Testis (tissue), 2 donors: ENCODE measurements around the gene SEMA6C.

ENCODE experiments used
- CTCF ChIP-seq, 3 experiments: fragments of 450-650 bp in 2 of 3; fragments of 200-600 bp in 1 of 3; sonication (generic) in 1 of 3; IDR thresholded peaks; one replicate each; pipeline ENCODE4 v1.5.1; 2016 to 2019; ENCODE audit warnings: antibody characterized with exemption in 3 of 3, mild to moderate bottlenecking in 2 of 3, moderate library complexity in 1 of 3
- POLR2A ChIP-seq: fragments of 450-650 bp; IDR thresholded peaks from one replicate; pipeline ENCODE4 v1.6.1; 2017; ENCODE audit warnings: antibody characterized with exemption, mild to moderate bottlenecking, moderate library complexity

- TF ChIP-seq POLR2A (no peak), CTCF (IDR thresholded peaks at IDR 0.05) (no peak)
Observed at GRCh38 chr1:151143986-151144385, 2.4 kb downstream of the SEMA6C start.
